HTERT RPE-1 (cell line): ENCODE data around the gene RPL10A.
"Not testable (repeated sequence)": the region's sequence is repeated elsewhere in the genome, so short reads cannot be mapped to it uniquely, and the experiment has no call there.

ENCODE experiments used
- in situ Hi-C: fragments of 300-500 bp; cut with MboI; formaldehyde crosslinking; loops from 4 replicates; pipeline ENCODE4 v1.14.3; 2020; ENCODE audit warnings: low sequenced_read_pairs

Gene RPL10A

GRCh38 chr6:35508542-35508941 lies 40.3 kb downstream of the RPL10A start:
- in situ Hi-C loops, result no loop called here

GRCh38 chr6:35510916-35511561 lies 42.8 kb downstream of the RPL10A start:
- in situ Hi-C loops, result no loop called here

GRCh38 chr6:35511562-35511941 lies 43.4 kb downstream of the RPL10A start:
- in situ Hi-C loops, result no loop called here

DNA sequence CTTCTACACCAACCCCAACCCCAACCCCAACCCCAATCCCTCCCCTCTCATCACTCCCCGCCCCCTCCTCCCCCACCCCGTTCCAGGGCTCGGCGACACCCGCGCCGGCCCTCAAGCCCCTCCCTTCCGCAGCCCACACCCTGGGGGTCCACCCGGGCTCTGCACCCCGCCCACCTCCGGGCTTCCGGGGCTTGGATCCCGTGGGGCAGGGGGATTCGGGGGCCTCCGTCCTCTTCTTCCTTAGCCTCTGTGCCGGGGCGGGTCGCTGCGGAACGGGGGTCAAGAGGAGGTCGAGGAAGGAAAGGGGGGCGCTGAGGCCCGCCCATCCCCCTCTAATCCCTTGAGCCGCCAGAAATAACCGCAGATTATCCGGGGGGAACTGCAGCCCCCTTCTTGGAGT lies 43.8 kb downstream of the RPL10A start:
- in situ Hi-C loops, result no loop called here

- in situ Hi-C loops, result no loop called here
Observed at GRCh38 chr6:35512740-35513139, 44.5 kb downstream of the RPL10A start, which contains the start of gene TULP1. Gene TULP1, minus strand, starts transcription at chr6:35512896. Its CDS starts 38 bp downstream, at chr6:35512858.

- in situ Hi-C loops, result no loop called here
Observed at GRCh38 chr6:35514587-35514986, 46.4 kb downstream of the RPL10A start.

- in situ Hi-C loops, result not testable (repeated sequence)
Observed at GRCh38 chr6:35515939-35516338, 47.7 kb downstream of the RPL10A start.

GRCh38 chr6:35516712-35517111 lies 48.5 kb downstream of the RPL10A start:
- in situ Hi-C loops, result no loop called here

DNA sequence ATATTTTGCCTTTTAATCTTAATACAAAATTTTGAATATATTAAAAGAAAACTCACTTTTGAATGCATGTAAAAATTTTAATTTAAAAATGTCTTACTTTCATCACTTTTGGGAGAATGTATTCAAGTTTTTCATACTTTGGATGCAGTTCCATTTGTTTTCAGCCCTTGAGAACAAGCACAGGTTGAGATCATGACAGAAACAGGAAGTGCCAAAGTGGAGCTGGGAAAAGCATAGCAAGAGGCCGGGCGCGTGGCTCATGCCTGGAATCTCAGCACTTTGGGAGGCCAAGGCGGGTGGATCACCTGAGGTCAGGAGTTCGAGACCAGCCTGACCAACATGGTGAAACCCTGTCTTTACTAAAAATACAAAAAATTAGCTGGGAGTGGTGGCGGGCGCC lies 49.8 kb downstream of the RPL10A start:
- in situ Hi-C loops, result not testable (repeated sequence)

DNA sequence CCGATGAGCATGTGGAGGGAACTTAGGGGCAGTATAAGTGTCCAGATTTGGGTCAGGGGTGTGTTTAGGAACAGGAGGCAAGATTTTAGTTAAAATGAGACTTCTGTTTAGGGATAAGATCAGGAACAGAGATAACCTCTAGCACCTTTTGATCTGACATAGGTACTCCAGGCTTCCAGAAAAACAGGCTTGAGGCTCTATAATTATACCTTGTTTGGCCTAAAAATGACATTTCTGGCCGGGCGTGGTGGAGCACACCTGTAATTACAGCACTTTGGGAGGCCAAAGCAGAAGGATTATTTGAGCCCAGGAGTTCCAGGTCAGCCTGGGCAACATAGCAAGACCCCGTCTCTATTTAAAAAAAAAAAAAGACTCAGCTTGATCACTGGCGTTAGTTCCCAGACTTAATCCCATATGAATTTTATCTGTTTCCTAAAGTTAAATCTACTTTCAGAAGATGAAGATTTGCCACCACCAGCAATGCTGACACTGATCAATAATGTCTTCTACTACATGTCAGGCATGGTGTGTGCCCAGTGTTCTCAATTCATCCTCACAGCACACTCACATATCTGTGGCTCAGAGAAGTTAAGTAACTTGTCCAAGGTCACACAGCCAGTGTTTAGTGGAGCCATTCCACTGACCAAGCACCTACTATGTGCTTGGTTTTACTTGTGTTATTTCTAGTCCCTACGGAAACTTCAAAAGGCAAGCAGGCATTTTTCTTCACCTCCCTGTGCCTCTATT lies 50.5 kb downstream of the RPL10A start:
- in situ Hi-C loops, result no loop called here

GRCh38 chr6:35519313-35520015 lies 51.3 kb downstream of the RPL10A start:
- in situ Hi-C loops, result no loop called here
